Astrocyte (in vitro differentiated cells and primary cell): Measurements from ENCODE around the gene TLNRD1.

Source experiments
- CTCF ChIP-seq: IDR thresholded peaks from 2 replicates; pipeline ENCODE4 v1.5.1; 2011; ENCODE audit warnings: low read depth, mild to moderate bottlenecking, inconsistent platforms, low read length, moderate library complexity; ENCODE audit not compliant: insufficient read depth
- EZH2 ChIP-seq: IDR thresholded peaks from 2 replicates; pipeline ENCODE4 v1.6.1; 2012; ENCODE audit warnings: mild to moderate bottlenecking, low read length, inconsistent platforms; ENCODE audit not compliant: insufficient read depth

GRCh38 chr15:81043935-81044575, 43.3 kb downstream of the TLNRD1 start:
- no peak for TF ChIP-seq CTCF
- no peak for TF ChIP-seq EZH2
